H9 (cell line): Measurements from ENCODE around the gene KLK6. TPM values are rescaled to one million over a fixed set of nuclear protein-coding genes. Genes with fewer than 3 reads are reported as not detected.

ENCODE experiments used
- DNase-seq: peaks from one replicate; pipeline ENCODE4 v3.0.0-alpha.2; 2017
- H2AFZ ChIP-seq: one replicate; pipeline ENCODE4 v1.6.1; 2013; ENCODE audit warnings: mild to moderate bottlenecking, low read length, control low read depth, moderate library complexity
- H2AK5ac ChIP-seq: 2 replicates; pipeline ENCODE4 v1.6.1; 2013; ENCODE audit warnings: low read length, control low read depth, mixed read lengths; ENCODE audit not compliant: insufficient read length
- H2BK120ac ChIP-seq: one replicate; pipeline ENCODE4 v1.6.1; 2013; ENCODE audit warnings: low read depth, mild to moderate bottlenecking, low read length, control low read depth, inconsistent platforms; ENCODE audit not compliant: poor library complexity, severe bottlenecking
- H2BK12ac ChIP-seq: 2 replicates; pipeline ENCODE4 v1.6.1; 2013; ENCODE audit warnings: low read length, control low read depth, mixed read lengths, low read depth; ENCODE audit not compliant: insufficient read length
- H2BK15ac ChIP-seq: 2 replicates; pipeline ENCODE4 v1.6.1; 2013; ENCODE audit warnings: low read depth, low read length, control low read depth
- H2BK20ac ChIP-seq: one replicate; pipeline ENCODE4 v1.6.1; 2013; ENCODE audit warnings: low read depth, mild to moderate bottlenecking, low read length, control low read depth, inconsistent platforms; ENCODE audit not compliant: poor library complexity, severe bottlenecking
- H2BK5ac ChIP-seq: 2 replicates; pipeline ENCODE4 v1.6.1; 2013; ENCODE audit warnings: low read length, control low read depth, mixed read lengths; ENCODE audit not compliant: insufficient read length
- H3K14ac ChIP-seq: 2 replicates; pipeline ENCODE4 v1.6.1; 2013; ENCODE audit warnings: low read length, control low read depth; ENCODE audit not compliant: insufficient read depth
- H3K18ac ChIP-seq: 2 replicates; pipeline ENCODE4 v1.6.1; 2013; ENCODE audit warnings: low read depth, mild to moderate bottlenecking, mixed read lengths, low read length, control low read depth; ENCODE audit not compliant: insufficient read length
- H3K23ac ChIP-seq: 2 replicates; pipeline ENCODE4 v1.6.1; 2013; ENCODE audit warnings: low read length, control low read depth, mixed read lengths, low read depth; ENCODE audit not compliant: insufficient read length
- H3K23me2 ChIP-seq: 2 replicates; pipeline ENCODE4 v1.6.1; 2013; ENCODE audit warnings: low read depth, mild to moderate bottlenecking, mixed read lengths, low read length, control low read depth; ENCODE audit not compliant: insufficient read length, poor library complexity, severe bottlenecking
- H3K27ac ChIP-seq: 2 replicates; pipeline ENCODE4 v1.5.1; 2013; ENCODE audit warnings: low read length, control low read depth, mixed read lengths, low read depth; ENCODE audit not compliant: insufficient read length
- H3K27me3 ChIP-seq: 2 replicates; pipeline ENCODE4 v1.6.1; 2013; ENCODE audit warnings: low read length, control low read depth, inconsistent platforms; ENCODE audit not compliant: insufficient read depth
- H3K4ac ChIP-seq: 2 replicates; pipeline ENCODE4 v1.6.1; 2013; ENCODE audit warnings: low read depth, mild to moderate bottlenecking, control low read depth, inconsistent platforms, low read length, moderate library complexity
- H3K4me1 ChIP-seq: 2 replicates; pipeline ENCODE4 v1.6.1; 2013; ENCODE audit warnings: low read length, control low read depth, inconsistent platforms; ENCODE audit not compliant: insufficient read depth
- H3K4me2 ChIP-seq: 2 replicates; pipeline ENCODE4 v1.6.1; 2013; ENCODE audit warnings: low read length, control low read depth, mixed read lengths; ENCODE audit not compliant: insufficient read length, insufficient read depth
- H3K56ac ChIP-seq: 2 replicates; pipeline ENCODE4 v1.6.1; 2013; ENCODE audit warnings: low read depth, mild to moderate bottlenecking, mixed read lengths, low read length, control low read depth; ENCODE audit not compliant: insufficient read length
- H3K79me1 ChIP-seq: 2 replicates; pipeline ENCODE4 v1.6.1; 2013; ENCODE audit warnings: low read depth, mild to moderate bottlenecking, moderate library complexity, low read length, control low read depth, inconsistent platforms; ENCODE audit not compliant: insufficient read depth, poor library complexity, severe bottlenecking
- H3K79me2 ChIP-seq: 2 replicates; pipeline ENCODE4 v1.6.1; 2013; ENCODE audit warnings: low read length, control low read depth, inconsistent platforms; ENCODE audit not compliant: insufficient read depth
- H3K9ac ChIP-seq: 2 replicates; pipeline ENCODE4 v1.6.1; 2013; ENCODE audit warnings: low read length, control low read depth, mixed read lengths; ENCODE audit not compliant: insufficient read length; ENCODE audit errors: extremely low read depth
- H3K9me3 ChIP-seq: one replicate; pipeline ENCODE4 v1.6.1; 2013; ENCODE audit warnings: low read depth, low read length, inconsistent platforms; ENCODE audit not compliant: control insufficient read depth
- H3T11ph ChIP-seq: one replicate; pipeline ENCODE4 v1.6.1; 2013; ENCODE audit warnings: mild to moderate bottlenecking, low read length, control low read depth, inconsistent platforms
- H4K20me1 ChIP-seq: one replicate; pipeline ENCODE4 v1.6.1; 2013; ENCODE audit not compliant: control insufficient read depth, insufficient read length, insufficient read depth
- H4K5ac ChIP-seq: 2 replicates; pipeline ENCODE4 v1.6.1; 2013; ENCODE audit warnings: low read depth, mild to moderate bottlenecking, mixed read lengths, low read length, control low read depth; ENCODE audit not compliant: insufficient read length
- H4K8ac ChIP-seq: replicated peaks from 2 replicates; pipeline ENCODE4 v1.6.1; 2013; ENCODE audit warnings: low read length, control low read depth, mixed read lengths, low read depth; ENCODE audit not compliant: insufficient read length
- H4K91ac ChIP-seq: 2 replicates; pipeline ENCODE4 v1.6.1; 2013; ENCODE audit warnings: low read depth, mild to moderate bottlenecking, moderate library complexity, mixed read lengths, low read length, control low read depth; ENCODE audit not compliant: insufficient read length
- H3K27ac Mint-ChIP-seq, 3 experiments: 2 replicates in 2 of 3; 3 replicates in 1 of 3; pipeline ENCODE4 v1.8.0; 2020 to 2021; ENCODE audit warnings: mixed read lengths in 3 of 3, mild to moderate bottlenecking in 1 of 3, moderate library complexity in 1 of 3
- H3K27me3 Mint-ChIP-seq: 2 replicates; pipeline ENCODE4 v1.8.0; 2021; ENCODE audit warnings: low read depth, mild to moderate bottlenecking, moderate library complexity, mixed read lengths
- H3K36me3 Mint-ChIP-seq, 3 experiments: 2 replicates in 2 of 3; 3 replicates in 1 of 3; pipeline ENCODE4 v1.8.0; 2020 to 2021; ENCODE audit warnings: low read depth in 3 of 3, mixed read lengths in 3 of 3; ENCODE audit not compliant: insufficient read depth in 1 of 3
- H3K4me1 Mint-ChIP-seq, 2 experiments: 2 replicates each; pipeline ENCODE4 v1.8.0; 2020; ENCODE audit warnings: mixed read lengths in 2 of 2
- H3K4me3 Mint-ChIP-seq, 2 experiments: 2 replicates in 1 of 2; 3 replicates in 1 of 2; pipeline ENCODE4 v1.8.0; 2020 to 2021; ENCODE audit warnings: mild to moderate bottlenecking in 2 of 2, mixed read lengths in 2 of 2, moderate library complexity in 1 of 2
- H3K9me3 Mint-ChIP-seq, 2 experiments: 2 replicates in 1 of 2; 3 replicates in 1 of 2; pipeline ENCODE4 v1.8.0; 2020; ENCODE audit warnings: mild to moderate bottlenecking in 2 of 2, mixed read lengths in 2 of 2, moderate library complexity in 1 of 2
- WGBS: extraction: QIAGEN DNeasy Blood & Tissue Kit; methylation state at CpG from one replicate; pipeline ENCODE4 v1.1.7; 2013; ENCODE audit warnings: missing lambda C conversion rate, low lambda C conversion rate, mixed read lengths; ENCODE audit not compliant: insufficient read length; ENCODE audit errors: extremely low coverage; 5-methylcytosine and 5-hydroxymethylcytosine counted together
- total RNA-seq: library from RNA; stranded (reverse); gene quantifications from 2 replicates; pipeline ENCODE4 v1.2.1, GENCODE V29; 2021
- TF ChIP-seq, protein P1 (sequence below): fragments of 200-600 bp; sonication (generic); conservative IDR thresholded peaks from 3 replicates; pipeline ENCODE4 v1.8.0; 2021; ENCODE audit warnings: antibody characterized with exemption, mild to moderate bottlenecking

KLK6 gene
- total RNA-seq, 1 experiment from 2014 or later: 2.6 TPM

DNA sequence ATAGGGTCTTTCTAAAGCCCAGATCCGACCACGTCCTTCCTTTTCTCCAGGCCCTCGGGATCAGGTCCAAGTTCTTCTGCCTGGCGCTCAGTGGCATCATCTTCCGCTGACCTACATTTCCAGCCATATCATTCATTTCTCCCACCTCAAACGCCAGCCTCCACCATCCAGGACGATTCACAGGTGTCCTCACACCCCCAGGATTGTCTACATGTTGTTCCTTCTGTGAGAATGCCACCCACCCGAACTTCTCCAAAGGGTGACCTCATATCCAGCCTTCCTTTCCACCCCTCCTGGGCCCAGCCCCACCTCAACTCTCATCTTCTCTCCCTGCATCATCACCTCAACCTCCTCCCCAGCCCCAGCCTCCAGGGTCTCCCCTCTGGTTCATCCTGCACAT is 11.8 kb downstream of the KLK6 start:
- Histone ChIP-seq H4K8ac (no peak overlapping the region), H3K27me3 (no peaks in the 10 kb centered on the region), H3K27ac (no peak overlapping the region), H2BK15ac (no peak overlapping the region), H4K91ac (no peak overlapping the region), H3K79me1 (no peaks in the 10 kb centered on the region), H3T11ph (no peak overlapping the region), H3K4me2 (no peak overlapping the region), H3K9ac (no peak overlapping the region), H2BK20ac (no peak overlapping the region), H3K56ac (no peak overlapping the region), H3K79me2 (no peaks in the 10 kb centered on the region), H3K23me2 (no peaks in the 10 kb centered on the region), H3K18ac (no peak overlapping the region), H2BK120ac (no peak overlapping the region), H3K4me1 (no peaks in the 10 kb centered on the region), H2BK12ac (no peak overlapping the region), H2BK5ac (no peak overlapping the region), H3K9me3 (no peaks in the 10 kb centered on the region), H3K23ac (no peak overlapping the region), H4K20me1 (no peaks in the 10 kb centered on the region), H2AFZ (no peak overlapping the region), H3K4ac (no peak overlapping the region), H2AK5ac (no peak overlapping the region), H4K5ac (no peak overlapping the region), H3K14ac (no peak overlapping the region)
- Mint-ChIP-seq H3K27me3 (peaks cover 39% of the 10 kb centered on the region), H3K9me3 (peaks cover 0 to 2% of the 10 kb centered on the region in 2 experiments; a peak in 1 of 5 replicates), H3K27ac (no peak overlapping the region), H3K4me3 (no peak overlapping the region), H3K36me3 (no peaks in the 10 kb centered on the region; a peak in 2 of 7 replicates), H3K4me1 (peaks cover 3 to 17% of the 10 kb centered on the region in 2 experiments)
- WGBS: no CpG with 5 or more reads among the region's 8 CpGs
- TF ChIP-seq, protein P1, sequence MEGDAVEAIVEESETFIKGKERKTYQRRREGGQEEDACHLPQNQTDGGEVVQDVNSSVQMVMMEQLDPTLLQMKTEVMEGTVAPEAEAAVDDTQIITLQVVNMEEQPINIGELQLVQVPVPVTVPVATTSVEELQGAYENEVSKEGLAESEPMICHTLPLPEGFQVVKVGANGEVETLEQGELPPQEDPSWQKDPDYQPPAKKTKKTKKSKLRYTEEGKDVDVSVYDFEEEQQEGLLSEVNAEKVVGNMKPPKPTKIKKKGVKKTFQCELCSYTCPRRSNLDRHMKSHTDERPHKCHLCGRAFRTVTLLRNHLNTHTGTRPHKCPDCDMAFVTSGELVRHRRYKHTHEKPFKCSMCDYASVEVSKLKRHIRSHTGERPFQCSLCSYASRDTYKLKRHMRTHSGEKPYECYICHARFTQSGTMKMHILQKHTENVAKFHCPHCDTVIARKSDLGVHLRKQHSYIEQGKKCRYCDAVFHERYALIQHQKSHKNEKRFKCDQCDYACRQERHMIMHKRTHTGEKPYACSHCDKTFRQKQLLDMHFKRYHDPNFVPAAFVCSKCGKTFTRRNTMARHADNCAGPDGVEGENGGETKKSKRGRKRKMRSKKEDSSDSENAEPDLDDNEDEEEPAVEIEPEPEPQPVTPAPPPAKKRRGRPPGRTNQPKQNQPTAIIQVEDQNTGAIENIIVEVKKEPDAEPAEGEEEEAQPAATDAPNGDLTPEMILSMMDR: no peak
- DNase-seq: no peak
